Endothelial cell of umbilical vein (primary cell): ENCODE results near the gene NCKAP5. TPM values are rescaled to one million over a fixed set of nuclear protein-coding genes. Genes with fewer than 3 reads are reported as not detected.

Source experiments
- BruUV-seq: library from RNA; stranded (reverse); fragments of 400-500 nt; replicated peaks from 2 replicates; lab custom pipeline; 2021; lab: Mats Ljungman, UMichigan
- CTCF ChIA-PET: fragments of 300-600, 350-600 bp; sonication (Branson Sonifier 250); formaldehyde crosslinking; loops from one replicate; lab custom pipeline; 2021; ENCODE audit warnings: antibody characterized with exemption, inconsistent platforms; lab: Charles Lee
- POLR2A ChIA-PET: fragments of 300-600, 350-600 bp; sonication (Branson Sonifier 250); formaldehyde crosslinking; loops from one replicate; lab custom pipeline; 2021; ENCODE audit warnings: antibody characterized with exemption, inconsistent platforms; lab: Charles Lee
- DNase-seq: peaks from one replicate; pipeline ENCODE4 v3.0.0-alpha.2; 2011; ENCODE audit warnings: low read depth, low spot score
- FAIRE-seq: peaks from 2 replicates; lab custom pipeline; 2011; peaks lifted over from hg19 to GRCh38; lab: Jason Lieb, UNC
- H2AFZ ChIP-seq: 2 replicates; pipeline ENCODE4 v1.6.0; 2012; ENCODE audit warnings: low read depth, low read length, control low read depth, inconsistent platforms
- H3K27ac ChIP-seq: 2 replicates; pipeline ENCODE4 v1.5.1; 2011; ENCODE audit warnings: low read depth, mild to moderate bottlenecking, control low read depth, low read length, moderate library complexity; ENCODE audit not compliant: insufficient read depth
- H3K27me3 ChIP-seq, 2 experiments: 2 replicates each; pipeline versions ENCODE4 v1.6.0 to v1.6.1; 2011; ENCODE audit warnings: low read length in 2 of 2, mixed read lengths in 1 of 2; ENCODE audit not compliant: control insufficient read depth in 2 of 2, insufficient read depth in 2 of 2
- H3K36me3 ChIP-seq, 2 experiments: 2 replicates in 1 of 2; 3 replicates in 1 of 2; pipeline ENCODE4 v1.5.1; 2011; ENCODE audit warnings: low read length in 2 of 2, mild to moderate bottlenecking in 1 of 2, moderate library complexity in 1 of 2; ENCODE audit not compliant: control insufficient read depth in 2 of 2, insufficient read depth in 2 of 2; ENCODE audit errors: extremely low read depth in 1 of 2
- H3K4me1 ChIP-seq: 3 replicates; pipeline ENCODE4 v1.5.1; 2011; ENCODE audit warnings: mild to moderate bottlenecking, low read length; ENCODE audit not compliant: control insufficient read depth, insufficient read depth; ENCODE audit errors: extremely low read depth
- H3K4me2 ChIP-seq: 2 replicates; pipeline ENCODE4 v1.6.1; 2011; ENCODE audit warnings: low read length, control low read depth, mixed read lengths; ENCODE audit not compliant: insufficient read depth
- H3K4me3 ChIP-seq, 3 experiments: fragments of 200-600 bp in 1 of 3; sonication (generic), shearing (Covaris generic) in 1 of 3; replicated peaks in 1 of 3; 2 replicates each; pipeline ENCODE4 v1.5.1; 2011 to 2016; ENCODE audit warnings: control low read depth in 3 of 3, low read length in 3 of 3, mild to moderate bottlenecking in 2 of 3, inconsistent platforms in 1 of 3, low read depth in 1 of 3, moderate library complexity in 1 of 3; ENCODE audit not compliant: insufficient read depth in 1 of 3
- H3K79me2 ChIP-seq: 2 replicates; pipeline ENCODE4 v1.6.0; 2012; ENCODE audit warnings: low read length, inconsistent platforms; ENCODE audit not compliant: control insufficient read depth, insufficient read depth
- H3K9ac ChIP-seq: replicated peaks from 2 replicates; pipeline ENCODE3; 2011; ENCODE audit warnings: low read length, control low read depth; ENCODE audit not compliant: insufficient read depth; ENCODE audit errors: extremely low read depth
- H3K9me1 ChIP-seq: replicated peaks from 3 replicates; pipeline ENCODE4 v1.6.0; 2011; ENCODE audit warnings: mild to moderate bottlenecking, low read length; ENCODE audit not compliant: control insufficient read depth, insufficient read depth; ENCODE audit errors: extremely low read depth
- H3K9me3 ChIP-seq: replicated peaks from 2 replicates; pipeline ENCODE4 v1.5.1; 2012; ENCODE audit warnings: low read length, inconsistent platforms; ENCODE audit not compliant: control insufficient read depth, insufficient read depth
- H4K20me1 ChIP-seq: replicated peaks from 2 replicates; pipeline ENCODE3; 2011; ENCODE audit warnings: mild to moderate bottlenecking, low read length; ENCODE audit not compliant: control insufficient read depth, insufficient read depth; ENCODE audit errors: extremely low read depth
- CTCF ChIP-seq, 2 donors: IDR thresholded peaks; 1 replicate in 1 of 2; 2 replicates in 1 of 2; pipeline ENCODE4 v1.5.1; 2011; ENCODE audit warnings: low read length in 2 of 2, mild to moderate bottlenecking in 2 of 2, moderate library complexity in 2 of 2, control low read depth in 1 of 2, inconsistent platforms in 1 of 2, low read depth in 1 of 2; ENCODE audit not compliant: insufficient read depth in 1 of 2; ENCODE audit errors: extremely low read depth in 1 of 2
- EZH2 ChIP-seq: IDR thresholded peaks from 2 replicates; pipeline ENCODE4 v1.6.1; 2012; ENCODE audit warnings: borderline replicate concordance, low read depth, mild to moderate bottlenecking, moderate library complexity, low read length, inconsistent platforms; ENCODE audit not compliant: severe bottlenecking
- FOS ChIP-seq: IDR thresholded peaks from 2 replicates; pipeline ENCODE4 v1.6.1; 2011; ENCODE audit warnings: mild to moderate bottlenecking, low read length, moderate library complexity, borderline replicate concordance; ENCODE audit not compliant: insufficient read depth
- GATA2 ChIP-seq: IDR thresholded peaks from 2 replicates; pipeline ENCODE4 v1.7.0; 2011; ENCODE audit warnings: low read depth, mild to moderate bottlenecking, moderate library complexity, mixed read lengths, low read length; ENCODE audit not compliant: insufficient read length, insufficient read depth
- JUN ChIP-seq: IDR thresholded peaks from 2 replicates; pipeline ENCODE4 v1.6.1; 2011; ENCODE audit warnings: borderline replicate concordance, low read depth; ENCODE audit not compliant: insufficient read length, insufficient read depth
- MAX ChIP-seq: IDR thresholded peaks from 2 replicates; pipeline ENCODE4 v1.6.1; 2011; ENCODE audit not compliant: insufficient read depth, insufficient read length
- MYC ChIP-seq: IDR thresholded peaks from one replicate; pipeline ENCODE4 v1.6.1; 2011; ENCODE audit warnings: mild to moderate bottlenecking, low read depth, low read length
- POLR2A ChIP-seq: IDR thresholded peaks from 2 replicates; pipeline ENCODE4 v1.6.1; 2012; ENCODE audit warnings: low read depth, mild to moderate bottlenecking, control low read depth, low read length
- POLR2AphosphoS5 ChIP-seq: IDR thresholded peaks from 2 replicates; pipeline ENCODE4 v1.6.1; 2012; ENCODE audit warnings: low read depth, mild to moderate bottlenecking, control low read depth, low read length, moderate library complexity; ENCODE audit not compliant: insufficient read depth
- dilution Hi-C: fragments of 300-500 bp; cut with MboI; formaldehyde crosslinking; loops from one replicate; pipeline ENCODE4 v1.15.0; 2019; ENCODE audit warnings: low sequenced_read_pairs; ENCODE audit not compliant: extremely low pct_ligation_motif_present
- intact Hi-C: fragments of 100-400 bp; cut with micrococcal nuclease; formaldehyde crosslinking; loops from one replicate; pipeline ENCODE4 v1.10.0; 2022
- polyA plus RNA-seq, 4 experiments: library from polyadenylated mRNA; depleted of rRNA in 3 of 4; stranded (reverse) in 3 of 4; unstranded in 1 of 4; fragments of >200 nt; gene quantifications; 2 replicates each; pipeline versions ENCODE4 v1.2.1 to v1.2.3, GENCODE V29; 2011 to 2012; ENCODE audit warnings: missing spikeins in 1 of 4
- total RNA-seq: library from RNA; stranded (reverse); gene quantifications from 2 replicates; pipeline ENCODE4 v1.2.3, GENCODE V29; 2021

Gene NCKAP5
- total and polyA plus RNA-seq, 2 donors (not counting 3 experiments of a cell fraction or from before 2014, with no cell fraction given) = 0.47 to 3.3 TPM

GRCh38 chr2:133221398-133221797 lies 346.9 kb downstream of the NCKAP5 start:
- CTCF ChIA-PET = no interaction called here
- Histone ChIP-seq H3K9me3 (no peaks in the 10 kb centered on the region), H3K9ac (no peak overlapping the region), H3K4me3 (no peak overlapping the region), H4K20me1 (no peaks in the 10 kb centered on the region), H3K36me3 (no peaks in the 10 kb centered on the region), H3K4me2 (no peak overlapping the region), H2AFZ (no peak overlapping the region), H3K9me1 (no peaks in the 10 kb centered on the region), H3K79me2 (no peaks in the 10 kb centered on the region), H3K27me3 (no peaks in the 10 kb centered on the region), H3K27ac (no peak overlapping the region), H3K4me1 (no peaks in the 10 kb centered on the region)
- BruUV-seq = no TSS peak
- FAIRE-seq (no peak), DNase-seq (no peak)
- intact Hi-C loops (no loop called here), dilution Hi-C loops (no loop called here)
- POLR2A ChIA-PET = no interaction called here
- TF ChIP-seq GATA2 = no peak
- TF ChIP-seq CTCF (IDR thresholded peaks at IDR 0.05; ENCODE audit: extremely low read depth in 1 of 2, insufficient read depth in 1 of 2, low read depth in 1 of 2, low read length in 2 of 2) = no peak
- TF ChIP-seq POLR2A = no peak
- TF ChIP-seq MYC = no peak
- no peak for TF ChIP-seq POLR2AphosphoS5
- no peak for TF ChIP-seq JUN
- no peak for TF ChIP-seq EZH2
- TF ChIP-seq MAX = no peak
- no peak for TF ChIP-seq FOS
